ENCODE results near the gene CCZ1B. TPM values are rescaled to one million over a fixed set of nuclear protein-coding genes. Genes with fewer than 3 reads are reported as not detected.
"Not testable (repeated sequence)": the region's sequence is repeated elsewhere in the genome, so short reads cannot be mapped to it uniquely, and the experiment has no call there.

The CCZ1B gene
- total RNA-seq (2021; fragmentation: NEBNext Ultra II Directional; extraction: Animal tissue kit (Norgen Biotek cat#: 25700)), result 55.2 and 58.2 TPM in 2 replicates
- 8.3 and 18.0 TPM in 2 replicates for polyA plus RNA-seq (2011; rRNA removed)
- 34.3 TPM for polyA plus RNA-seq (2011; cell fraction: cytosol; rRNA removed)
- polyA plus RNA-seq (2011; cell fraction: nucleus; rRNA removed), result 11.7 TPM
- 35.6 to 61.5 TPM (median 54.6 TPM) in 4 replicates for polyA plus RNA-seq (2012, experiment 1 of 2)
- 2.1 TPM for polyA plus RNA-seq (2012, experiment 2 of 2)
- polyA plus RNA-seq (2013, experiment 1 of 2), result 14.2 TPM
- 12.6 TPM for polyA plus RNA-seq (2013, experiment 2 of 2)
- 17.1 and 19.7 TPM in 2 replicates for polyA minus RNA-seq (2011; rRNA and poly(A)+ RNA removed)
- polyA minus RNA-seq (2011; cell fraction: cytosol; rRNA and poly(A)+ RNA removed), result 18.1 TPM
- polyA minus RNA-seq (2011; cell fraction: nucleus; rRNA and poly(A)+ RNA removed), result 22.4 TPM
- long read RNA-seq, experiment 1, partial matches to known transcripts, result 0 of 8 reads
- long read RNA-seq, experiment 1, other reads (novel, unspliced or antisense), result 5 of 8 reads
- long read RNA-seq, experiment 2, result 0 reads

DNA sequence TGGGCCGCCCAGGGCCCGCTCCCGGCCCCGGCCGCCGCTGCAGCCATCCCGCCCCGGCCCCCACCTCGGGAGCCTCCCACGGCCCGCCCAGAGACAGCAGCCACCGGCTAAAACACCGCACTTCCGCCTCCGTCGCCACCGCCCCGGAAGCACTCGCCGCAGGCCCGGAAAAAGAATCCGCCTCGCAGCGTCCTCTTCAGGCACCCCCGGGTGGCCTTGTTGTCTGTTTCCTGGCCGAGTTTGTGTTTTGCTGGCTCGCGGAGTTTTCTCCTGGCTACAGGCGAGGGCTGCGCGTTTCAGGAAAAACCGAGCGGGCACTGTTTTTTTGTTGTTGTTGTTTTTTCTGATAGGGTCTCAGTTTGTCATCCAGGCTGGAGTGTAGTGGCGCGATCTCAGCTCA lies at the start of gene CCZ1B:
TSS of gene CCZ1B (minus strand) at position 125 of the 400 bp plus-strand sequence. CDS start at position 47, 78 bp downstream.
- H2BK120ac ChIP-seq (replicated peaks; ENCODE audit: low read depth, low read length); H4K5ac ChIP-seq (ENCODE audit: insufficient read length, low read depth, low read length); H3K4ac ChIP-seq (replicated peaks; ENCODE audit: insufficient read length, low read depth, low read length); FAIRE-seq; H3K79me1 ChIP-seq (ENCODE audit: low read depth, low read length); H4K91ac ChIP-seq (replicated peaks; ENCODE audit: insufficient read length, low read length); H3K36me3 ChIP-seq (ENCODE audit: control insufficient read depth in 2 of 4, insufficient read depth in 4 of 4, low read length in 3 of 4); H3K27ac ChIP-seq (ENCODE audit: low read depth, low read length); H3K18ac ChIP-seq (ENCODE audit: extremely low read depth, low read length); H4K8ac ChIP-seq (ENCODE audit: extremely low read depth, insufficient read depth, low read length); POLR2A ChIA-PET (ENCODE audit: partially characterized antibody); H2BK20ac ChIP-seq (ENCODE audit: low read length); H2BK15ac ChIP-seq (ENCODE audit: low read length); CTCF ChIA-PET (ENCODE audit: partially characterized antibody); H3K4me1 ChIP-seq (replicated peaks in 1 of 4; ENCODE audit: control insufficient read depth in 3 of 4, insufficient read depth in 4 of 4, low read length in 3 of 4); H2AFZ ChIP-seq (ENCODE audit: low read length); H2BK12ac ChIP-seq (ENCODE audit: low read depth, low read length); H2AK5ac ChIP-seq (ENCODE audit: low read depth, low read length); H3K79me2 ChIP-seq (ENCODE audit: control insufficient read depth in 1 of 2, insufficient read depth in 2 of 2, low read length in 2 of 2); H3K23me2 ChIP-seq (ENCODE audit: low read depth, low read length); H3K23ac ChIP-seq (ENCODE audit: insufficient read length); H3K9ac ChIP-seq (replicated peaks in 1 of 4; ENCODE audit: extremely low read depth in 1 of 4, low read depth in 3 of 4, low read length in 3 of 4); H2BK5ac ChIP-seq (ENCODE audit: low read depth, low read length); H3K27me3 ChIP-seq (replicated peaks in 1 of 4; ENCODE audit: control insufficient read depth in 3 of 4, extremely low read depth in 1 of 4, insufficient read depth in 3 of 4, low read length in 3 of 4); H3K56ac ChIP-seq (replicated peaks; ENCODE audit: insufficient read length, low read depth, low read length); H3K14ac ChIP-seq (ENCODE audit: insufficient read length); H3K9me3 ChIP-seq (ENCODE audit: insufficient read depth in 2 of 2, low read depth in 1 of 2, low read length in 1 of 2); H4K20me1 ChIP-seq (replicated peaks in 1 of 2; ENCODE audit: control insufficient read depth in 1 of 2, insufficient read depth in 2 of 2, low read length in 2 of 2): not testable (repeated sequence)
- WGBS, 2 experiments (ENCODE audit: extremely low coverage in 1 of 2, insufficient coverage in 1 of 2, insufficient read length in 1 of 2, insufficient replicate concordance in 2 of 2, low coverage in 1 of 2, low lambda C conversion rate in 2 of 2, missing lambda C conversion rate in 1 of 2), result 12% methylated on average over 21 of the region's 35 CpGs; no CpG with 5 or more reads in 1 of the 2 experiments
- peak within 1 kb of the TSS; percentile 41 to 47; a peak in 3 of 4 replicates for H3K4me2 ChIP-seq (ENCODE audit: insufficient read depth in 1 of 2, low read depth in 2 of 2, low read length in 2 of 2)
- H3K4me3 ChIP-seq (ENCODE audit: extremely low read depth in 1 of 4, insufficient read depth in 2 of 4, low read depth in 3 of 4, low read length in 4 of 4), result peak within 1 kb of the TSS; percentile 14 to 57 (median 32); a peak in 5 of 8 replicates
- DNase-seq (ENCODE audit: low read depth in 1 of 2, low spot score in 2 of 2), result peak; percentile 19 to 88
- TF ChIP-seq, protein P1, sequence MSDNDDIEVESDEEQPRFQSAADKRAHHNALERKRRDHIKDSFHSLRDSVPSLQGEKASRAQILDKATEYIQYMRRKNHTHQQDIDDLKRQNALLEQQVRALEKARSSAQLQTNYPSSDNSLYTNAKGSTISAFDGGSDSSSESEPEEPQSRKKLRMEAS (IDR thresholded peaks at IDR 0.05), result 0 out of 2 replicates have a peak, but pooled peaks have one; percentile 7
- TF ChIP-seq TAF1 (IDR thresholded peaks at IDR 0.05; ENCODE audit: low read depth, low read length) (0 out of 2 replicates have a peak, but pooled peaks have one; percentile 31), EGR1 (IDR thresholded peaks at IDR 0.05; ENCODE audit: borderline replicate concordance, low read depth, low read length) (peak; percentile 52; the same call in 1 of the 2 replicates), GABPA (IDR thresholded peaks at IDR 0.05; ENCODE audit: borderline replicate concordance, insufficient read depth, low read length) (peak; percentile 67; the same call in 1 of the 2 replicates)

Measured in H1 (cell line).